ENCODE data around the gene LIPE.

Gene LIPE

GRCh38 chr19:42419309-42419708 is 7.9 kb downstream of the LIPE start:
- DNase-seq (ENCODE audit: extremely low read depth, low read depth): no peak
- H3K4me3 ChIP-seq (replicated peaks; ENCODE audit: low read depth, low read length): no peak overlapping the region
- TF ChIP-seq CTCF (IDR thresholded peaks at IDR 0.05; ENCODE audit: low read depth, low read length, missing control alignments): no peak

- no peak overlapping the region for H3K4me3 ChIP-seq (replicated peaks; ENCODE audit: low read depth, low read length)
- TF ChIP-seq CTCF (IDR thresholded peaks at IDR 0.05; ENCODE audit: low read depth, low read length, missing control alignments): no peak
- DNase-seq (ENCODE audit: extremely low read depth, low read depth): no peak
These were observed 14.5 kb downstream of the LIPE start for GRCh38 chr19:42412661-42413076.

- no peak overlapping the region for H3K4me3 ChIP-seq (replicated peaks; ENCODE audit: low read depth, low read length)
- TF ChIP-seq CTCF (IDR thresholded peaks at IDR 0.05; ENCODE audit: low read depth, low read length, missing control alignments): no peak
- DNase-seq (ENCODE audit: extremely low read depth, low read depth): no peak
These were observed 15.0 kb downstream of the LIPE start for GRCh38 chr19:42412227-42412626.

GRCh38 chr19:42411581-42412178 is 15.5 kb downstream of the LIPE start:
- no peak for DNase-seq (ENCODE audit: extremely low read depth, low read depth)
- no peak for TF ChIP-seq CTCF (IDR thresholded peaks at IDR 0.05; ENCODE audit: low read depth, low read length, missing control alignments)
- H3K4me3 ChIP-seq (replicated peaks; ENCODE audit: low read depth, low read length): no peak overlapping the region

GRCh38 chr19:42410371-42410770 is 16.8 kb downstream of the LIPE start:
- H3K4me3 ChIP-seq (replicated peaks; ENCODE audit: low read depth, low read length): no peak overlapping the region
- TF ChIP-seq CTCF (IDR thresholded peaks at IDR 0.05; ENCODE audit: low read depth, low read length, missing control alignments): no peak
- DNase-seq (ENCODE audit: extremely low read depth, low read depth): no peak

GRCh38 chr19:42409477-42409876 is 17.7 kb downstream of the LIPE start:
- no peak for TF ChIP-seq CTCF (IDR thresholded peaks at IDR 0.05; ENCODE audit: low read depth, low read length, missing control alignments)
- DNase-seq (ENCODE audit: extremely low read depth, low read depth): no peak
- H3K4me3 ChIP-seq (replicated peaks; ENCODE audit: low read depth, low read length): no peak overlapping the region

GRCh38 chr19:42407816-42408175 is 19.4 kb downstream of the LIPE start:
- H3K4me3 ChIP-seq (replicated peaks; ENCODE audit: low read depth, low read length): no peak overlapping the region
- DNase-seq (ENCODE audit: extremely low read depth, low read depth): no peak
- no peak for TF ChIP-seq CTCF (IDR thresholded peaks at IDR 0.05; ENCODE audit: low read depth, low read length, missing control alignments)
